ENCODE measurements around the gene NUP93.

DNA sequence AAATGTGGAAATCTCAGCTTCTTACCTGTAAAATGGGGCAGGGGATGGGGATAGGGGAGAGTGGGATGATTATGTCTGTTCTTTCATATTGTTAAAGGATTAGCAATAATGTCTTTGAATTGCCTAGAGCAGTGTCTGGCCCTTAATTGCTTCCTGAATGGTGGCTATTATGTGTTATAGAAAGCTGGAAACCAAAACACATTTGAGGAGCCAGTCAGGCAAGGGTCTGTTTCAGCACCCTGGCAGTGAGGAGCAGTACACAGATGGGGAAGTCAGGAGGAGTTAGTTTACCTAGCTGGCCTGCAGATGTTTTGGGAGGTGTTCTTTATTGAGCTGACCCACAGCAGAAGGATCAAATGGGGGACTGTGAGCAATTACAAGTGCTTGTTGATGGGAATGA is 63.0 kb downstream of the NUP93 start:
- no peak for TF ChIP-seq SIN3A (conservative IDR thresholded peaks at IDR 0.05 in 1 of 2, IDR thresholded peaks at IDR 0.05 in 1 of 2; ENCODE audit: low read depth in 1 of 2, low read length in 2 of 2)
- TF ChIP-seq, protein P1, sequence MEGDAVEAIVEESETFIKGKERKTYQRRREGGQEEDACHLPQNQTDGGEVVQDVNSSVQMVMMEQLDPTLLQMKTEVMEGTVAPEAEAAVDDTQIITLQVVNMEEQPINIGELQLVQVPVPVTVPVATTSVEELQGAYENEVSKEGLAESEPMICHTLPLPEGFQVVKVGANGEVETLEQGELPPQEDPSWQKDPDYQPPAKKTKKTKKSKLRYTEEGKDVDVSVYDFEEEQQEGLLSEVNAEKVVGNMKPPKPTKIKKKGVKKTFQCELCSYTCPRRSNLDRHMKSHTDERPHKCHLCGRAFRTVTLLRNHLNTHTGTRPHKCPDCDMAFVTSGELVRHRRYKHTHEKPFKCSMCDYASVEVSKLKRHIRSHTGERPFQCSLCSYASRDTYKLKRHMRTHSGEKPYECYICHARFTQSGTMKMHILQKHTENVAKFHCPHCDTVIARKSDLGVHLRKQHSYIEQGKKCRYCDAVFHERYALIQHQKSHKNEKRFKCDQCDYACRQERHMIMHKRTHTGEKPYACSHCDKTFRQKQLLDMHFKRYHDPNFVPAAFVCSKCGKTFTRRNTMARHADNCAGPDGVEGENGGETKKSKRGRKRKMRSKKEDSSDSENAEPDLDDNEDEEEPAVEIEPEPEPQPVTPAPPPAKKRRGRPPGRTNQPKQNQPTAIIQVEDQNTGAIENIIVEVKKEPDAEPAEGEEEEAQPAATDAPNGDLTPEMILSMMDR (IDR thresholded peaks at IDR 0.05; ENCODE audit: control extremely low read depth in 1 of 3, insufficient read depth in 1 of 3, low read depth in 1 of 3, low read length in 3 of 3) = no peak
- TF ChIP-seq EZH2 (IDR thresholded peaks at IDR 0.05; ENCODE audit: low read depth, low read length, severe bottlenecking) = no peak

All from H1 (cell line).